ENCODE results near the gene PIK3R2. TPM values are rescaled to one million over a fixed set of nuclear protein-coding genes. Genes with fewer than 3 reads are reported as not detected.

PIK3R2 gene
- total and polyA plus RNA-seq, 2 experiments from 2014 or later = 8.5 to 66.6 TPM

DNA sequence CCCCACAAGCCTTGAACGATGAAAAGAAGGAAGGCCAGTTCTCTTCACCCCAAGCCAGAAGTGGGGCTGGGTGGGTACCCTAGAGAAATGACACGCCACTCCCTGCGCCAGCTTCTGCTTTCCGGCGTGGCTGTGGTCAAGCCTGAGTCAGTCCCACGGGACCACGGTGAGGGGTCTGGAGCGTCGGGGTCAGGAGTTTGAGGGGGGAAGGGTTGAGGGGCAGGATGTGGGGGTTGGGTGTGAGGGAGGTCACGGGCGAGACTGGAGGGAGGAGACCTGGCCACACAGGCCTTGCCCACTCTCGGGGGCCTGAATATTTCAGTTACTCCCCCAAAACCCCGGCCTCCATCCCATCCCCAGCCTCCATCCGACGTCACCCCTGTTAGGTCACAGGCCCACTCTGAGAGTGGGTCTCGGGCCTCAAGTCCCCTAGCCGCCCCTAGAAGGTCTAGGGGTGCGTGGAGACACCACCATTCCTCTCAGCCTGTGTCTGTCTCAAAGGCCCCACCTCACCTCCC lies 20.1 kb downstream of the PIK3R2 start:
- ATAC-seq (peak; percentile 3; the same call in 2 of the 3 replicates), DNase-seq (ENCODE audit: low spot score) (no peak)
- H3K4me3 ChIP-seq = peak overlapping the region; percentile 79
- no peaks in the 10 kb centered on the region for H3K9me2 ChIP-seq (ENCODE audit: insufficient read depth)
- no peaks in the 10 kb centered on the region for H3K79me2 ChIP-seq (replicated peaks; ENCODE audit: insufficient read depth)
- H2AFZ ChIP-seq = peak overlapping the region; percentile 99
- Mint-ChIP-seq H3K4me1 (peaks cover 6% of the 10 kb centered on the region), H3K36me3 (ENCODE audit: low read depth) (peaks cover 21% of the 10 kb centered on the region), H3K27ac (no peak overlapping the region), H3K27me3 (ENCODE audit: insufficient read depth, low read depth, poor library complexity) (peaks cover 22% of the 10 kb centered on the region), H3K9me3 (no peaks in the 10 kb centered on the region), H3K4me3 (peak overlapping the region; percentile 78; the same call in 2 of the 3 replicates)
- H3K36me3 ChIP-seq (ENCODE audit: insufficient read depth) = no peaks in the 10 kb centered on the region; the same call in 1 of the 2 replicates
- no peak overlapping the region for H3K27ac ChIP-seq (ENCODE audit: low read depth)
- peak overlapping the region; percentile 92 for H3K4me2 ChIP-seq
- TF ChIP-seq CREB1 (CRISPR knock-in tag; IDR thresholded peaks at IDR 0.05; ENCODE audit: low read depth) (no peak), ZNF114 (CRISPR knock-in tag; IDR thresholded peaks at IDR 0.05) (no peak), JUNB (IDR thresholded peaks at IDR 0.05; ENCODE audit: unreplicated experiment) (no peak), EZH2phosphoT487 (IDR thresholded peaks at IDR 0.05; ENCODE audit: unreplicated experiment) (no peak), STAT1 (IDR thresholded peaks at IDR 0.05; ENCODE audit: unreplicated experiment) (no peak), EZH2 (IDR thresholded peaks at IDR 0.05; ENCODE audit: low read depth, unreplicated experiment) (no peak), ZNF331 (CRISPR knock-in tag; IDR thresholded peaks at IDR 0.05; ENCODE audit: low read depth) (no peak)
- TF ChIP-seq, protein P1, sequence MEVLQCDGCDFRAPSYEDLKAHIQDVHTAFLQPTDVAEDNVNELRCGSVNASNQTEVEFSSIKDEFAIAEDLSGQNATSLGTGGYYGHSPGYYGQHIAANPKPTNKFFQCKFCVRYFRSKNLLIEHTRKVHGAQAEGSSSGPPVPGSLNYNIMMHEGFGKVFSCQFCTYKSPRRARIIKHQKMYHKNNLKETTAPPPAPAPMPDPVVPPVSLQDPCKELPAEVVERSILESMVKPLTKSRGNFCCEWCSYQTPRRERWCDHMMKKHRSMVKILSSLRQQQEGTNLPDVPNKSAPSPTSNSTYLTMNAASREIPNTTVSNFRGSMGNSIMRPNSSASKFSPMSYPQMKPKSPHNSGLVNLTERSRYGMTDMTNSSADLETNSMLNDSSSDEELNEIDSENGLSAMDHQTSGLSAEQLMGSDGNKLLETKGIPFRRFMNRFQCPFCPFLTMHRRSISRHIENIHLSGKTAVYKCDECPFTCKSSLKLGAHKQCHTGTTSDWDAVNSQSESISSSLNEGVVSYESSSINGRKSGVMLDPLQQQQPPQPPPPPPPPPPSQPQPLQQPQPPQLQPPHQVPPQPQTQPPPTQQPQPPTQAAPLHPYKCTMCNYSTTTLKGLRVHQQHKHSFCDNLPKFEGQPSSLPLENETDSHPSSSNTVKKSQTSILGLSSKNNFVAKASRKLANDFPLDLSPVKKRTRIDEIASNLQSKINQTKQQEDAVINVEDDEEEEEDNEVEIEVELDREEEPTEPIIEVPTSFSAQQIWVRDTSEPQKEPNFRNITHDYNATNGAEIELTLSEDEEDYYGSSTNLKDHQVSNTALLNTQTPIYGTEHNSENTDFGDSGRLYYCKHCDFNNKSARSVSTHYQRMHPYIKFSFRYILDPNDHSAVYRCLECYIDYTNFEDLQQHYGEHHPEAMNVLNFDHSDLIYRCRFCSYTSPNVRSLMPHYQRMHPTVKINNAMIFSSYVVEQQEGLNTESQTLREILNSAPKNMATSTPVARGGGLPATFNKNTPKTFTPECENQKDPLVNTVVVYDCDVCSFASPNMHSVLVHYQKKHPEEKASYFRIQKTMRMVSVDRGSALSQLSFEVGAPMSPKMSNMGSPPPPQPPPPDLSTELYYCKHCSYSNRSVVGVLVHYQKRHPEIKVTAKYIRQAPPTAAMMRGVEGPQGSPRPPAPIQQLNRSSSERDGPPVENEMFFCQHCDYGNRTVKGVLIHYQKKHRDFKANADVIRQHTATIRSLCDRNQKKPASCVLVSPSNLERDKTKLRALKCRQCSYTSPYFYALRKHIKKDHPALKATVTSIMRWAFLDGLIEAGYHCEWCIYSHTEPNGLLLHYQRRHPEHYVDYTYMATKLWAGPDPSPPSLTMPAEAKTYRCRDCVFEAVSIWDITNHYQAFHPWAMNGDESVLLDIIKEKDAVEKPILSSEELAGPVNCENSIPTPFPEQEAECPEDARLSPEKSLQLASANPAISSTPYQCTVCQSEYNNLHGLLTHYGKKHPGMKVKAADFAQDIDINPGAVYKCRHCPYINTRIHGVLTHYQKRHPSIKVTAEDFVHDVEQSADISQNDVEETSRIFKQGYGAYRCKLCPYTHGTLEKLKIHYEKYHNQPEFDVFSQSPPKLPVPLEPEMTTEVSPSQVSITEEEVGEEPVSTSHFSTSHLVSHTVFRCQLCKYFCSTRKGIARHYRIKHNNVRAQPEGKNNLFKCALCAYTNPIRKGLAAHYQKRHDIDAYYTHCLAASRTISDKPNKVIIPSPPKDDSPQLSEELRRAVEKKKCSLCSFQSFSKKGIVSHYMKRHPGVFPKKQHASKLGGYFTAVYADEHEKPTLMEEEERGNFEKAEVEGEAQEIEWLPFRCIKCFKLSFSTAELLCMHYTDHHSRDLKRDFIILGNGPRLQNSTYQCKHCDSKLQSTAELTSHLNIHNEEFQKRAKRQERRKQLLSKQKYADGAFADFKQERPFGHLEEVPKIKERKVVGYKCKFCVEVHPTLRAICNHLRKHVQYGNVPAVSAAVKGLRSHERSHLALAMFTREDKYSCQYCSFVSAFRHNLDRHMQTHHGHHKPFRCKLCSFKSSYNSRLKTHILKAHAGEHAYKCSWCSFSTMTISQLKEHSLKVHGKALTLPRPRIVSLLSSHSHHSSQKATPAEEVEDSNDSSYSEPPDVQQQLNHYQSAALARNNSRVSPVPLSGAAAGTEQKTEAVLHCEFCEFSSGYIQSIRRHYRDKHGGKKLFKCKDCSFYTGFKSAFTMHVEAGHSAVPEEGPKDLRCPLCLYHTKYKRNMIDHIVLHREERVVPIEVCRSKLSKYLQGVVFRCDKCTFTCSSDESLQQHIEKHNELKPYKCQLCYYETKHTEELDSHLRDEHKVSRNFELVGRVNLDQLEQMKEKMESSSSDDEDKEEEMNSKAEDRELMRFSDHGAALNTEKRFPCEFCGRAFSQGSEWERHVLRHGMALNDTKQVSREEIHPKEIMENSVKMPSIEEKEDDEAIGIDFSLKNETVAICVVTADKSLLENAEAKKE (CRISPR knock-in tag; IDR thresholded peaks at IDR 0.05) = no peak
- TF ChIP-seq, protein P2, sequence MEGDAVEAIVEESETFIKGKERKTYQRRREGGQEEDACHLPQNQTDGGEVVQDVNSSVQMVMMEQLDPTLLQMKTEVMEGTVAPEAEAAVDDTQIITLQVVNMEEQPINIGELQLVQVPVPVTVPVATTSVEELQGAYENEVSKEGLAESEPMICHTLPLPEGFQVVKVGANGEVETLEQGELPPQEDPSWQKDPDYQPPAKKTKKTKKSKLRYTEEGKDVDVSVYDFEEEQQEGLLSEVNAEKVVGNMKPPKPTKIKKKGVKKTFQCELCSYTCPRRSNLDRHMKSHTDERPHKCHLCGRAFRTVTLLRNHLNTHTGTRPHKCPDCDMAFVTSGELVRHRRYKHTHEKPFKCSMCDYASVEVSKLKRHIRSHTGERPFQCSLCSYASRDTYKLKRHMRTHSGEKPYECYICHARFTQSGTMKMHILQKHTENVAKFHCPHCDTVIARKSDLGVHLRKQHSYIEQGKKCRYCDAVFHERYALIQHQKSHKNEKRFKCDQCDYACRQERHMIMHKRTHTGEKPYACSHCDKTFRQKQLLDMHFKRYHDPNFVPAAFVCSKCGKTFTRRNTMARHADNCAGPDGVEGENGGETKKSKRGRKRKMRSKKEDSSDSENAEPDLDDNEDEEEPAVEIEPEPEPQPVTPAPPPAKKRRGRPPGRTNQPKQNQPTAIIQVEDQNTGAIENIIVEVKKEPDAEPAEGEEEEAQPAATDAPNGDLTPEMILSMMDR (conservative IDR thresholded peaks at IDR 0.05; ENCODE audit: low read depth in 2 of 2) = no peak
- TF ChIP-seq, protein P3, sequence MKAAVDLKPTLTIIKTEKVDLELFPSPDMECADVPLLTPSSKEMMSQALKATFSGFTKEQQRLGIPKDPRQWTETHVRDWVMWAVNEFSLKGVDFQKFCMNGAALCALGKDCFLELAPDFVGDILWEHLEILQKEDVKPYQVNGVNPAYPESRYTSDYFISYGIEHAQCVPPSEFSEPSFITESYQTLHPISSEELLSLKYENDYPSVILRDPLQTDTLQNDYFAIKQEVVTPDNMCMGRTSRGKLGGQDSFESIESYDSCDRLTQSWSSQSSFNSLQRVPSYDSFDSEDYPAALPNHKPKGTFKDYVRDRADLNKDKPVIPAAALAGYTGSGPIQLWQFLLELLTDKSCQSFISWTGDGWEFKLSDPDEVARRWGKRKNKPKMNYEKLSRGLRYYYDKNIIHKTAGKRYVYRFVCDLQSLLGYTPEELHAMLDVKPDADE (IDR thresholded peaks at IDR 0.05) = no peak
- no peaks in the 10 kb centered on the region for H4K20me1 ChIP-seq (replicated peaks; ENCODE audit: insufficient read depth)
- peaks cover 5% of the 10 kb centered on the region for H3F3A ChIP-seq (replicated peaks; ENCODE audit: low read depth)
- peaks cover 4% of the 10 kb centered on the region for H3K4me1 ChIP-seq (ENCODE audit: insufficient read depth)
- peaks cover 12% of the 10 kb centered on the region for H3K27me3 ChIP-seq (ENCODE audit: insufficient read depth)

All from GM23338 (cell line).